Activated CD4-positive, alpha-beta T cell treated with anti-CD3 and anti-CD28 coated beads, Interleukin-2, amount 50 U/mL, for 16 hours (primary cell): ENCODE measurements around the gene MPRIP.
"Not testable (repeated sequence)": the region's sequence is repeated elsewhere in the genome, so short reads cannot be mapped to it uniquely, and the experiment has no call there.

Experiments
- DNase-seq: peaks from one replicate; pipeline ENCODE4 v3.0.0-alpha.2; 2020

The MPRIP gene

GRCh38 chr17:17130077-17130844, 88.0 kb downstream of the MPRIP start:
- no peak for DNase-seq

- no peak for DNase-seq
Observed at GRCh38 chr17:17131839-17132238, 89.6 kb downstream of the MPRIP start.

GRCh38 chr17:17132746-17133145, 90.5 kb downstream of the MPRIP start:
- no peak for DNase-seq

GRCh38 chr17:17134051-17134956, 92.0 kb downstream of the MPRIP start:
- no peak for DNase-seq

GRCh38 chr17:17134957-17135333, 92.7 kb downstream of the MPRIP start:
- DNase-seq = no peak

GRCh38 chr17:17136221-17136620, 94.0 kb downstream of the MPRIP start:
- DNase-seq = not testable (repeated sequence)

- DNase-seq = no peak
Observed at GRCh38 chr17:17137731-17138585, 95.7 kb downstream of the MPRIP start.

- no peak for DNase-seq
Observed at GRCh38 chr17:17139972-17140589, 97.8 kb downstream of the MPRIP start.

GRCh38 chr17:17140590-17140980, 98.3 kb downstream of the MPRIP start:
- DNase-seq = no peak

GRCh38 chr17:17141279-17141678, 99.0 kb downstream of the MPRIP start:
- no peak for DNase-seq

GRCh38 chr17:17141860-17142552, 99.7 kb downstream of the MPRIP start:
- peak; percentile 51 for DNase-seq

- DNase-seq = no peak
Observed at GRCh38 chr17:17142556-17142955, 100.3 kb downstream of the MPRIP start.

- no peak for DNase-seq
Observed at GRCh38 chr17:17143501-17143900, 101.2 kb downstream of the MPRIP start.

- DNase-seq = no peak
Observed at GRCh38 chr17:17144061-17144460, 101.8 kb downstream of the MPRIP start.

- no peak for DNase-seq
Observed at GRCh38 chr17:17144916-17145665, 102.8 kb downstream of the MPRIP start.

GRCh38 chr17:17146786-17147406, 104.6 kb downstream of the MPRIP start:
- peak; percentile 38 for DNase-seq

- no peak for DNase-seq
Observed at GRCh38 chr17:17147821-17148220, 105.6 kb downstream of the MPRIP start.

GRCh38 chr17:17149520-17150447, 107.5 kb downstream of the MPRIP start:
- no peak for DNase-seq

GRCh38 chr17:17150448-17150800, 108.2 kb downstream of the MPRIP start:
- peak; percentile 81 for DNase-seq

GRCh38 chr17:17151055-17151454, 108.8 kb downstream of the MPRIP start:
- DNase-seq = peak; percentile 83
